HG02885 (cell line): ENCODE data around the gene KATNA1.
"Not testable (repeated sequence)": the region's sequence is repeated elsewhere in the genome, so short reads cannot be mapped to it uniquely, and the experiment has no call there.

ENCODE experiments used
- ATAC-seq: cut with Tn5 transposase; IDR thresholded peaks from one replicate; pipeline ENCODE4 v1.9.1; 2021; ENCODE audit warnings: mild to moderate bottlenecking; ENCODE audit not compliant: unreplicated experiment, poor library complexity

The KATNA1 gene

DNA sequence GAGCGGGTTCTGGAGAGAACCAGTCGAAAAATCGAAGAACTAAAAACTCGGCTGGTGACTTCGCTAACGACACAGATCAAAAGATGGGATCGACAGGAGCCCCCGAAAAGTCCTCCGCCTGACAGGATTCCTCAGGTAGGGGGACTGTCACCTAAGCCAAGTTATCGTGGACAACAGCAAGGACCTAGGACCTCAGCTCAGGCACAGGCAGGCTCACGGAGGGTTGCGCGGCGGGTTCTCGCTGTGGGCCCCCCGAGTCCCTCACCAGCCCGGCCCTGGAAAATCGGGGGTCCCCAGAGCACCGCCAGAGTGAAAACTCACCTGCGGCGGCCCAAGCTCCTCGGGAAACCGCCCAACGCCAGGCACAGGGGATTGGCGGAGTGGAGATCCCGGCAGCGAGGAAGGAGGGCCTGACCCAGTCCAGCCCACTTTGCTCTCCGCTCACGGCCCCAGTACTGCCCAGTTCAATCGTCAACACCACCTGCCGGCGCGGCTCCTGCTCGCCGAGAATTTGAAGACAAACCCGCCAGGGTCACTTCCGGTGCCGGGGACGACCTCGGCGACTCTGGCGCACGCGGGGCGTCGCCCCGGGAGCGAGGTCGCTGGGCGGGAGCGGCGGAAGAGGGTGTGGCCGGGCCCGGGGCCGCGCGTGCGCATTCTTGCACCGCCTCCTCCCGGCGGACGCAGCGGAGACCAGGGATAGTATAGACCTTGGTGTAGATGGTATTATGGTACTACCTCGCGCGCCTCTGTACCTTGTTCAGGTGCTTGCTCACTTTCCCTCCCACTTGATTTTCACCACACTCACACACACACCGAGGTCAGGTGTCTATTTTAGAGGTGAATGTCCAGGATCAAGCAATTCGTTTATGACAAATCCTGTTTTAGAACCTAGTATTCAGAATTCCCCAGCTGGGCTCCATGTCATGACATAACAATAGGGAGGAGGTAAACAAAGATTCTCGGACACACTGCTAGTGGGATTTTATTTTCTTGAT is at the start of gene KATNA1:
TSS of gene KATNA1 (minus strand) at position 567 of the 998 bp plus-strand sequence. CDS start 10,167 bp downstream, outside the sequence.
- peak; percentile 91 for ATAC-seq

DNA sequence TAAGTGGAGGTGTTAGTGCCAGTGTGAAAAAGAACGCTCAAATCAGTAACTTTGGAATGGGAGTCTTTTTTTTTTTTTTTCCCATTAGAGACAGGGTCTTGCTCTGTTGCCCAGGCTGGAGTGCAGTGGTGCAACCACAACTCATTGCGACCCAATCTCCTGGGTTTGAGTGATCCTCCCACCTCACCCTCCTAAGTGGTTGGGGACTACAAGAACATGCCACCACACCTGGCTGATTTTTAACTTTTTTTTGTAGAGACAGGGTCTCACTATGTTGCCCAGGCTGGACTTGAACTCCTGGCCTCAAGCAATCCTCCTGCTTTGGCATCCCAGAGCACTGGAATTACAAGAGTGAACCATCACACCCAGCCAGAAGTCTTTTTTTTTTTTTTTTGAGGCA is 49.7 kb upstream of the KATNA1 start:
- ATAC-seq: no peak

DNA sequence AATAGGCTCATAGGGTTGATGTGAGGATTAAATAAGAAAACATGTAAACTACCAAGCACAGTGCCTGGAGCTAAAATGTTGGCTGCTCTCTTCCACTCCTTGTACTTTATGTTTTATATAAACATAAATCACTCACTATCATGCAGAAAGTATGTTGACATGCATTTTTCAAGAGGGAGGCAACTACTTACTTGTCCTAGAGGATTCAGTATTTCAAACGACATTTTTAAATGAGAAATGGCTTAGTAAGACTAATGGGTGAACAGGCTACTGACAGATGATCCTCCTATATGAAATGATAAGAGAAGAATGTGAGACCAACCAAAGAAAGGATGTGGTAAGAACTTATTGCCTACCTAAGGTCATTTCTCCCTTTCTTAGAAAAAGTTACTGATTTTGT is 48.4 kb upstream of the KATNA1 start:
- ATAC-seq: no peak

DNA sequence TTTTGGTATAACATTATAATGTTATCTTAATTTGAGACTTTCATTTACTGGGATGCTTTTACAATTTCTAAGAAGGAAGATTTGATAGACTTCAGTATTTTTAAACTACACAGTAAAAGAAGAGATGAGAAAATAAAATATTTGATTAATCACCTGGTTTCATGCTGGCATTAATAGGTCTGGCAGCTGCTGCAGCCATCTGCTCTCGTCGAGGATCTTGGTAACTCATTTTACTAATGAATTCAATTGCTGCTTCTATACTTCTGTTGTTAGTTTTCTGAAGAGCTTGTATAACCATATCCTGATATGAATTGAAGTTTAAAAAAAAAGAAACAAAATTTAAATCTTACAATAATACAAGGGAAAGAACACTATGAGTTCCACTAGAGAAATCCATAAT is 46.4 kb upstream of the KATNA1 start:
- no peak for ATAC-seq

DNA sequence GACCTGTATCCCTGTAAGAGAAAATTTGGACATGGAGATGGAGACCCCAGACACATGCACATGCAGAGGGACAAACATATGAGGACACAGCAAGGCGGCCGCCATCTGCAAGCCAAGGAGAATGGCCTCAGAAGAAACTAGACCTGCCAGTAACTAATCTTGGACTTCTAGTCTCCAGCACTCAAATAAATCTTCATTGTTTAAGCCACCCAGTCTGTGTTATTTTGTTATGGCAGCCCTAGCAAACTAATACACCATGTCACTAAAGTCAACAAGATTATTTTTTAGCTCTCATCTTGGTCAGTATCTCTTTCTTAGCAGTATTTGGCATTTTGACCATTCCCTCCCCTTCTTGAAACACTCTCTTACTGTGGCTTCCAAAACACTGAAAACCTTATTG is 42.7 kb upstream of the KATNA1 start:
- ATAC-seq: no peak

DNA sequence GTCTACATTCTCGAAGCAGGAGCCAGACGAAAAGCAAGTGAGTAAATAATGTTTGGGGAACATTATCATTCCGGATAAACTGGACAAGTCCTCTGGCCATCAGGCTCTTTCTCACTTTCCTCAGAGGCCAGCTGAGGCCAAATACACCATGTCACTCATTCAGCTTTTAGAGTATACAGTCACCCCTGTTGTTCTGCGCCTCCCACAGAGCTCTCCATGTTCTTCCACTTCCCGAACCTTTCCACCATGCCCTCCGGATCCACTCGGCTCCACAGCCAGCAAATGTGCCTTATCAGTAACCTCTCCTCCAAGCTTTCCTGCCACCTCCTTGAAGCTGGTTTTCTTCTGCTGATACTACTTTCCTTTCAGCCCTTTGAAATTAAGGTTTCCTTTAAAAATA is 37.7 kb upstream of the KATNA1 start:
- no peak for ATAC-seq

DNA sequence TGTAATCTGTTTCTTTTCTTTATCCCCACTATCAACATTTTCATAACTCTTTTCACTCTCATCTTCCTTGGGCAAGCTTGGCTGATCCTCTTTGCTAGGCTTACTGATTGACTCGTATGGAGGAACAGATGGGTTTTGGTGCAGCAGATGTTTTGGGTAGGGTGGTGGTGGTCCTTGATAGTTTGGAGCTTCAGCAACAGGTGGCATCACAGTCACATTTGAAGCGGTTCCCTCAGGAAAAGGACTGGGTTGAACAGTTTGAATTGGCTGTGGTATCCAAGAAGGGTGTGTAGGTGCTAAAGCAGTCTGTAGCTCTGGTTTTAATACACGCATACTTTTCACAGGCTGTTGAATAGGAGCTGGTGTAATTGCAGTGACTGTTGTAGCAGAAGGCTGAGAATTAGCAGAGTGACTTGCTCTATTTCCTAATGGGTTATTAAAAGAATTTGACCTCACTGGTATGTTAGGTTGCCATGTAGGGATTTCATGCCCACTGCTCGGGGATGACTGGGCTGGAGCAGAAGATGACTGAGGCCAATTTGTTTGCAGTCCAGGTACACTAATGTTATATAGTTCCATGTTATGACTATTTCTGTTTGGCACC is 34.8 kb upstream of the KATNA1 start:
- no peak for ATAC-seq

DNA sequence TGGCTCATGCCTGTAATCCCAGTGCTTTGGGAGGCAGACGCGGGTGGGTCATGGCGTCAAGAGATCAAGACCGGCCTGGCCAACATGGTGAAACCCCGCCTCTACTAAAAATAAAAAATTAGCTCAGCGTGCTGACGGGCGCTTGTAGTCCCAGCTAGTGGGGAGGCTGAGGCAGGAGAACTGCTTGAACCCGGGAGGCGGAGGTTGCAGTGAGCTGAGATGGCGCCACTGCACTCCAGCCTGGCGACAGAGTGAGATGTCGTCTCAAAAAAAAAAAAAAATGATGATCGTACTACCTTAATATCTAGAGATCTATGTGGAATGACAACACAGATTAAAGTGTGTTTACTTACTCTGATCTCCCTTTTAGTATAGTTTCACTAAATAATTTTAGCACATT is 33.3 kb upstream of the KATNA1 start:
- not testable (repeated sequence) for ATAC-seq

DNA sequence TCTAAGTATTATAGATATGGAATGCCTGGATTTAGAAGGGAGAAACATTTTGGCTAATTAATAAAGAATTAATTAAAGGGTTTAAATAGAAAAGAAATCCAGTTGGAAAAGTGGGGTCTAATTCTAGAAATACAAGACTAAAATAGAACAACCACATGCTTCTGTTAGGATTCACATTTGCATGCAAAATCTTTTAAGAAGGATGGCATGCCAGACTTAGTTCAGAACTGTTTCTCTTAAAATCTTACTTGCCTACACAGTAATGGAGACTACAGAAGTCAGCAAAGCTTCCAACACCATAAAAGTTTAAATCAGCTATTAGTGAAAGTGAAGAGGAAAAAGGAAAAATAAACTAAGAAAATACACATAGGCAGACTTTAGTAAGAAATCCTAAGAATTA is 32.7 kb upstream of the KATNA1 start:
- ATAC-seq: no peak

DNA sequence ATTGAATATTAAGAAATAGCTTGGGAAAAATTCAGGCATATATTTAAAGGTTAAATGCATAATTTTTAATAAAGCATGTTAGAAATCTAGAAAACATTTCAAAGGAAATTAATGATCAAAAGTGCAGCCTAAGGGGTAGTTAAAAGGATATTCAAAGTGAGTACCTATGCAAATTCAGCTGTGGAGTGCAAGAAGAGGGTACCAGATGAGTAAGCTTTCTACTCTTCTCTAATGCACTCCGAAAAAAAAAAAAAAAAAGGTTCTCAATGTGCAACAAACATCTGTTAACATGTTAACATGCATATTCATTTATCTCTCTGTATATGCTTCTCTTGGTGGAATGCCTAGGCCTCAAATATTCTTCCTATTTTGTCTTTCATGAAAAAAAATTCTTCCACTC is 32.0 kb upstream of the KATNA1 start:
- no peak for ATAC-seq

DNA sequence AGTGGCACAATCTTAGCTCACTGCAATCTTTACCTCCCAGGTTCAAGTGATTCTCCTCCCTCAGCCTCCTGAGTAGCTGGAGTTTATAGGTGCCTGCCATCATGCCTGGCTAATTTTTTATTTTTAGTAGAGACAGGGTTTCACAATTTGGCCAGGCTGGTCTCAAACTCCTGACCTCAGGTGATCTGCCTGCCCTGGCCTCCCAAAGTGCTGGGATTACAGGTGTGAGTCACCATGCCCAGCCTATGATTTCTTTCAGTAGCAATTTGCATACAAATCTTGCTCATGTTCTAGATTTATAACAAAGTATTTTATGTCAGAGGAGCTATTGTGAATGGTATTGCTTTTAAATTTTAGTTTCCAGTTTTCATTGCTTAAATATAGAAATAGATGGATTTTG is 23.8 kb upstream of the KATNA1 start:
- ATAC-seq: not testable (repeated sequence)

DNA sequence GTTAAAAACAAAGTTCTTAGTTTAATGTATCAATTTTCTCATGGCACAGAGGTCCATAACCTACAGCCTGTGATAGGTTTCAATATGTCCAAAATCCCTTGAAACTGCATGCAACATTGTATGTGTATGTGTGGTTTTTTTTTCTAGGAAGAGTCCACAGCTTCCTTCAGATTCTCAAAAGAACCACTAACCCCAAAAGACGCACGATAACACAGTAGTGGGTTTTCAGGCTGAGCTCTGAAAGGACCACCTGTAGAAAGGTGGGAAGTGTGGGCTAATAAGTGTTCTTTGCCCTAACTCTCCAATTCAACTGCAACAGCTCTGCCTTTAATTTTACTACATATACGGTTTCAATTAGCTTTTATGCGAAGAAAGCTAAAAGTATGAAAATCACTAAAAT is 11.5 kb upstream of the KATNA1 start:
- no peak for ATAC-seq

DNA sequence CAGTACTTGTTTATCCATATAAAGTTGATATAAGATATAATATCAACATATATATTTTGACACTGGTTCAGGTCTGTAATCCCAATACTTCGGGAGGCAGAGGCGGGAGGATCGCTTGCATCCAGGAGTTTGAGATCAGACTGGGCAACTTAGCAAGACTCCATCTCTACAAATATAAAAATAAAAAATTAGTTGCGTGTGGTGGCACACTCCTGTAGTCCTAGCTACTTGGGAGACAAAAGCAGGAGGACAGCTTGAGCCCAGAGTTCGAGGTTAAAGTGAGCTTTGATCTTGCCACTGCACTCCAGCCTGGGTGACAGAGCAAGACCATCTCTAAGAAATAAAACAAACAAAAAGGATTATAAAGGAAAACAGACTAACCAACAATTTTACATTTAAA is 8.9 kb upstream of the KATNA1 start:
- ATAC-seq: no peak

DNA sequence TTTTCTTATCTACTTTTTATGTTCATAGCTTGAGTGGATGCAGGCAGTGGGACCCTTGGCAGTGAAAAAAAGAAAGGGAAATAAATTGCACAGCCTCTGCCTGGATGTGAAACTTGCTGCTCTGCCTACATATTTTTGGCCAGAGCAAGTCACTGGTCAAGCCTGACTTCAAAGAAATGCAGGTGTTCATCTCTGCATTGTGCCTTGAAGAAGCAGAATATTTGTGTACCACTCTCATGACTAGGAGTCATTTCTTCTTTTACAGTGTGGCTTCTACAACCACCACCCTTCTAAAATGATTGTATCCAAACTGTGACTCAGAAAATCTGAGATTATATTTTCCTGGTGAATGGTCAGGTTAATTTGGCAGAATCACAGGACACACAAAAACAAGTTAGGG is 2.5 kb upstream of the KATNA1 start:
- no peak for ATAC-seq

DNA sequence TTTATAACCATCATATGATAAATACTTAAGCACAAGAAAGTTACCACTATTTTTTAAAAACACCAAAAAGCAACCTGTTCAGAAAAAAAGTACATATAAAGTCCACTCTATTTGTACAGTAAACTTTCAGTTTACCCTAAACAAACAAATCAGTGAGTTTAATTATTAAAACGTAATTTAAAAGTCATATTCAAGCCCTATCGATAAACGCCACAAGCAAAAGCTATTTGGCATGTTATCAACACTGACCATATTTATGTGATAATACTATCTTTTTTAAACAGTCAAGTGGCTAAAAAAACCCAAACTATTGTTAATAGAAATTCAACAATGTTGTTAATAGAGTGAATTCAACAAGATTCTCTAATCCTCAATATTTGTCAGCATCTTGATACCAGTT is 1.9 kb downstream of the KATNA1 start:
- no peak for ATAC-seq

DNA sequence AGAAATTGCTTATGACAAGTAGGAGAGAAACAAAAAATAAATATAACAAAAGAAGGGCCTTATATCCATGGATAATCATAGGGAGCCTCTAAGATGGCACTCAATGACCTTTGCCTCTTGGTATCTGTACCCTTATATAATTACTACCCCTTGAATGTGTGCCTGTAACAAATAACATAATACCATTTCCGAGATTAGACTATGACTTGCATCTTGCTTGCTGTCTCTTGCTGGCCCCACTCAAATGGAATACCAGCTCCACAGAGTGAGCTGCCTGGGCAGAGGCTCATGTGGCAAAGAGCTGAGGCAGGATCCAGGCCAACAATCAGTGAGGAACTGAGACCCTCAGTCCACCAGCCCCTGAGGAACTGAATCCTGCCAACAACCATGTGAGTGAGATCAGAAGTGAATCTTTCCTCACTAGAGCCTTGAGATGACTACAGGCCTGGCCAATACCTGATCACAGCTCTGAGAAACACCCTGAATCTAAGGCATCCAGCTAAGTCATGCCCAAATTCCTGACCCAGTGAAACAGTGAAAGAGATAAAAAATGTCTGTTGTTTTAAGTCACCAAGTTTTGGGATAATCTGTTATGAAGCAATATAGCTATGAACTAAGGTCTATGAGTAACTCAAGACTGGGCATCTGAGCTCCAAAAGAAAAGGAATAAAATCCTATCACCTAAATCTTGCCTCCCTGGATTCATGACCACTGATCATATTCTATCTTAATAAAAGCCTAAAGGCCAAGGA is 5.5 kb downstream of the KATNA1 start:
- peak; percentile 59 for ATAC-seq

DNA sequence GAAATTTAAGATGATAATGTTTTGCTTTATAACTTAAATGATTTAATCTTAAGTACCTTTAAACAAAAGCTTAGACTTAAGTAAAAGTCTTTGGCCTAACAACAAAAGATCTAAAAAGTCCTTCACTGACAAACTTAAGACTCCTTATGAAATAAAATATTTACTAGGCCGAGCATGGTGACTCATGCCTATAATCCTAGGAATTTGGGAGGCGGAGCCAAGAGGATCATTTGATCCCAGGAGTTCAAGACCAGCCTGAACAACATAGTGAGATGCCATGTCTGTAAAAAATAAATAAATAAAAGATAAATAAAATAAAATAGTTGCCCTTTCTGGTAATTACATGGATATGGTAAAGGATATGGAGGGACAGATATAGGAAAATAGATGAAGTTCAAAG is 12.4 kb downstream of the KATNA1 start:
- no peak for ATAC-seq

DNA sequence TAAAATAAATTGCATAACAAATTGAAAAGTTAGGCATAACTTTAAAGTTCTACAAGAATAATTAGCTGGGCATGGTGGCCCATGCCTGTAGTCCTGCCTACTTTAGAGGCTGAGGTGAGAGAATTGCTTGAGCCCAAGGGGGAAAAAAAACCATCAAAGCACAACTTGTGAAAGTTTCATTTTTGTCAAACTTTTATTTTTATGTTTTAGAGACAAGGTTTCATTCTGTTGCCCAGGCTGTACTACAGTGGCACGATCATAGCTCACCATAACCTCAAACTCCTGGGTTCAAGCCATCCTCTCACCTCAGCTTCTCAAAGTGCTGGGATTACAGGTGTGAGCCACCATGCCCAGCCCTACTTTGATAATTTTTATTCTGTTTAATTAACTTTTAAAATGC is 14.2 kb downstream of the KATNA1 start:
- ATAC-seq: no peak

DNA sequence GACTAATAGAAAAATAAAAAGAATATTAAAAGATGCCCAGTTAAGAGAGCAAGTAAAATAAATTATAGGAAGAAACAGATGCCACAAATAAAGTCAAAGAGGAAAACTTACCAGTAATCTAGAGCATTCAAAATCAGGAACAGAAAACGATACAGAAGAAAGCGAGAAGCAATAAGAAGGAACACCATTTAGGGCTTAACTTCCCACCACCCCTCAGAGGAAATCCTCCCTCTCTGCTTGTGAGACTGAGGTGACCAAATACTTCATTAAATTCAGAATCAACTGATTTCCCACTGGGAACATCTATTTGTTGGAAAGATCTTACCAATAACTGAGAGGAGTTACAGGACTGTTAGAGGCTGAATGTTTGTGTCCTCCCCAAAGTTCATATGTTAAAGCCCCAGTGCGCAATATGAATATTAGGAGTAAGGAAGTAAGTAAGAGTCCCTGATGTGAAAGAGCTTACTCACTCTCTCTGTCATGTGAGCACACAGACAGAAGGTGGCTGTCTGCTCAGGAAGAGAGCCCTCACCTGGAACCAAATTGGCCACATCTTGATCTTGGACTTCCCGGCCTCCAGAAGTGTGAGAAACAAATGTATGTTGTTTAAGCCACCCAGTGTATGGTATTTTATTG is 19.5 kb downstream of the KATNA1 start:
- ATAC-seq: peak; percentile 92

DNA sequence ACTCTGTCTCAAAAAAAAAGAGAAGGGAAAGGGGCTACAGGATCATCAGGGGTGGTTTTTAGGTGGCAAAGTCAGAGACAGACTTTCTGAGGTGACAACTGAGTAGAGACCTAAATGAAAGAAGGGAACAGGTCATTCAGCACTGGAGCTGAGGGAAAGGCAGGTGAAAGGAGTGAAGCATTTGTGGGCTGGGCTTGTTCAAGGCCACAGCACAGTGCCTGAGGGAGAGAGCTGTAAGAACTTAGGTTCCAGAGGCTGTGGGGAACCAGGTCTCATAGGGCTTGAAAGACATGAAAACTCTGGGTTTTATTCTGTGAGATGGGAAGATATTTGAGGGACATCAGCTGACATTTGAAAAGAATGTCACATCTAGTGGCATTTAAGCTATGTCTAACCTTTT is 20.8 kb downstream of the KATNA1 start:
- ATAC-seq: no peak

DNA sequence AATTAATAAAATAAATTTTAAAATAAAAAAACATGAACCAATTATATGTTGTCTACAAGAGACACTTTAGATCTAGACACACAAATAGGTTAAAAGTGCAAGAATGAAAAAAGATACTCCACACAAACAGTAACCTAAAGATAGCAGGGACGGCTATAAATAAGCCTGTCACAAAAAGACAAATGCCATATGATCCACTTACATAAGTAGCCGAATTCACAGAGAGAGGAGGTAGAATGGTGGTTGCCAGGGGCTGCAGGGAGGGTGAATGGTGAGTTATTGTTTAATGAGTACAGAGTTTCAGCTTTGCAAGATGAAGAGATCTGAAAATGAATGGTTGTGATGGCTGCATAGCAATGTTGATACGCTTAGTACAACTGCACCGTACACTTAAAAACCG is 32.7 kb downstream of the KATNA1 start:
- no peak for ATAC-seq
